Skeletal muscle satellite cell (primary cell): ENCODE results near the gene PRPH2.
"Not testable (repeated sequence)": the region's sequence is repeated elsewhere in the genome, so short reads cannot be mapped to it uniquely, and the experiment has no call there.

Experiments used
- H3K27me3 ChIP-seq: 2 replicates; pipeline ENCODE4 v1.7.0; 2013; ENCODE audit warnings: low read length; ENCODE audit not compliant: control insufficient read depth, insufficient read depth
- H3K36me3 ChIP-seq: 2 replicates; pipeline ENCODE4 v1.7.0; 2013; ENCODE audit warnings: mild to moderate bottlenecking, control low read depth, low read length; ENCODE audit not compliant: insufficient read depth
- H3K4me1 ChIP-seq: 2 replicates; pipeline ENCODE4 v1.7.0; 2013; ENCODE audit warnings: low read length; ENCODE audit not compliant: control insufficient read depth, insufficient read depth
- H3K4me2 ChIP-seq: 2 replicates; pipeline ENCODE4 v1.7.0; 2013; ENCODE audit warnings: mild to moderate bottlenecking, low read length
- H3K4me3 ChIP-seq: 2 replicates; pipeline ENCODE4 v1.7.0; 2013; ENCODE audit warnings: low read length
- H3K9ac ChIP-seq: 2 replicates; pipeline ENCODE4 v1.7.0; 2013; ENCODE audit warnings: mild to moderate bottlenecking, low read depth, low read length, moderate library complexity
- H3K9me3 ChIP-seq: replicated peaks from 2 replicates; pipeline ENCODE4 v1.7.0; 2013; ENCODE audit warnings: mild to moderate bottlenecking, control low read depth, low read length

Gene PRPH2

GRCh38 chr6:42710316-42710715 lies 12.1 kb downstream of the PRPH2 start:
- Histone ChIP-seq H3K36me3 (no peaks in the 10 kb centered on the region), H3K4me2 (no peak overlapping the region), H3K4me1 (peaks cover 8% of the 10 kb centered on the region), H3K9me3 (no peaks in the 10 kb centered on the region), H3K9ac (no peak overlapping the region), H3K27me3 (no peaks in the 10 kb centered on the region), H3K4me3 (no peak overlapping the region)

GRCh38 chr6:42709871-42710270 lies 12.5 kb downstream of the PRPH2 start:
- Histone ChIP-seq H3K4me2 (no peak overlapping the region), H3K36me3 (no peaks in the 10 kb centered on the region), H3K4me1 (peaks cover 8% of the 10 kb centered on the region), H3K9me3 (no peaks in the 10 kb centered on the region), H3K9ac (no peak overlapping the region), H3K27me3 (no peaks in the 10 kb centered on the region), H3K4me3 (no peak overlapping the region)

- Histone ChIP-seq H3K9ac (no peak overlapping the region), H3K36me3 (no peaks in the 10 kb centered on the region), H3K27me3 (no peaks in the 10 kb centered on the region), H3K9me3 (no peaks in the 10 kb centered on the region), H3K4me3 (no peak overlapping the region), H3K4me2 (no peak overlapping the region), H3K4me1 (no peaks in the 10 kb centered on the region)
Measured at GRCh38 chr6:42708096-42708495, 14.3 kb downstream of the PRPH2 start.

- no peak overlapping the region for H3K4me3 ChIP-seq
- H3K36me3 ChIP-seq = no peaks in the 10 kb centered on the region
- H3K9ac ChIP-seq = no peak overlapping the region
- H3K4me2 ChIP-seq = no peak overlapping the region
- H3K27me3 ChIP-seq = no peaks in the 10 kb centered on the region
- no peaks in the 10 kb centered on the region for H3K9me3 ChIP-seq
- H3K4me1 ChIP-seq = no peaks in the 10 kb centered on the region
Measured at GRCh38 chr6:42707595-42707994, 14.8 kb downstream of the PRPH2 start.

GRCh38 chr6:42704937-42705374 lies 17.4 kb downstream of the PRPH2 start:
- Histone ChIP-seq H3K4me2 (no peak overlapping the region), H3K36me3 (no peaks in the 10 kb centered on the region), H3K9me3 (no peaks in the 10 kb centered on the region), H3K27me3 (no peaks in the 10 kb centered on the region), H3K4me1 (no peaks in the 10 kb centered on the region), H3K9ac (no peak overlapping the region), H3K4me3 (no peak overlapping the region)

GRCh38 chr6:42704251-42704936 lies 18.0 kb downstream of the PRPH2 start:
- H3K4me1 ChIP-seq = no peaks in the 10 kb centered on the region
- no peaks in the 10 kb centered on the region for H3K9me3 ChIP-seq
- H3K9ac ChIP-seq = peak overlapping the region; percentile 54
- H3K27me3 ChIP-seq = no peaks in the 10 kb centered on the region
- H3K4me3 ChIP-seq = peak overlapping the region; percentile 72
- H3K36me3 ChIP-seq = no peaks in the 10 kb centered on the region
- H3K4me2 ChIP-seq = peak overlapping the region; percentile 50

GRCh38 chr6:42702786-42703185 lies 19.6 kb downstream of the PRPH2 start:
- H3K4me1 ChIP-seq, H3K4me3 ChIP-seq, H3K36me3 ChIP-seq, H3K27me3 ChIP-seq, H3K9me3 ChIP-seq, H3K9ac ChIP-seq, H3K4me2 ChIP-seq: not testable (repeated sequence)

- Histone ChIP-seq H3K36me3 (no peaks in the 10 kb centered on the region), H3K4me2 (no peak overlapping the region), H3K4me1 (no peaks in the 10 kb centered on the region), H3K9me3 (no peaks in the 10 kb centered on the region), H3K4me3 (no peak overlapping the region), H3K27me3 (no peaks in the 10 kb centered on the region), H3K9ac (no peak overlapping the region)
Measured at GRCh38 chr6:42702200-42702599, 20.2 kb downstream of the PRPH2 start.

- H3K4me1 ChIP-seq = peaks cover 32% of the 10 kb centered on the region
- no peak overlapping the region for H3K4me3 ChIP-seq
- peaks cover 7% of the 10 kb centered on the region for H3K36me3 ChIP-seq
- no peak overlapping the region for H3K4me2 ChIP-seq
- no peaks in the 10 kb centered on the region for H3K27me3 ChIP-seq
- no peaks in the 10 kb centered on the region for H3K9me3 ChIP-seq
- H3K9ac ChIP-seq = no peak overlapping the region
Measured at GRCh38 chr6:42698217-42698616, 24.2 kb downstream of the PRPH2 start.

- H3K36me3 ChIP-seq = peaks cover 13% of the 10 kb centered on the region
- peaks cover 41% of the 10 kb centered on the region for H3K4me1 ChIP-seq
Measured at GRCh38 chr6:42697268-42697655, 25.1 kb downstream of the PRPH2 start.

GRCh38 chr6:42696526-42697267 lies 25.7 kb downstream of the PRPH2 start:
- Histone ChIP-seq H3K4me2 (no peak overlapping the region), H3K4me3 (no peak overlapping the region), H3K9ac (no peak overlapping the region), H3K27me3 (no peaks in the 10 kb centered on the region), H3K36me3 (peaks cover 13% of the 10 kb centered on the region), H3K9me3 (no peaks in the 10 kb centered on the region), H3K4me1 (peaks cover 47% of the 10 kb centered on the region)

More at GRCh38 chr6:42697268-42697655, 25.1 kb downstream of the PRPH2 start:
- Histone ChIP-seq H3K9ac (no peak overlapping the region), H3K9me3 (no peaks in the 10 kb centered on the region), H3K4me2 (no peak overlapping the region), H3K4me3 (no peak overlapping the region), H3K27me3 (no peaks in the 10 kb centered on the region)

- Histone ChIP-seq H3K9ac (peak overlapping the region; percentile 60), H3K4me1 (peaks cover 64% of the 10 kb centered on the region)
Measured at GRCh38 chr6:42694586-42694985, 27.8 kb downstream of the PRPH2 start.

More at GRCh38 chr6:42694586-42694985, 27.8 kb downstream of the PRPH2 start:
- no peak overlapping the region for H3K4me2 ChIP-seq
- peaks cover 31% of the 10 kb centered on the region for H3K36me3 ChIP-seq
- H3K27me3 ChIP-seq = no peaks in the 10 kb centered on the region
- no peak overlapping the region for H3K4me3 ChIP-seq
- no peaks in the 10 kb centered on the region for H3K9me3 ChIP-seq
